Lower lobe of right lung (tissue), 2 donors: ENCODE measurements around the gene MICAL1. TPM values are rescaled to one million over a fixed set of nuclear protein-coding genes. Genes with fewer than 3 reads are reported as not detected.
A peak's percentile ranks its signal among the peaks of the same experiment; 100 is the strongest.

Experiments used
- ATAC-seq, 2 donors: fragments of 200-7000 bp; cut with Tn5 transposase; one replicate each; pipeline ENCODE4 v1.9.1; 2020 to 2022; ENCODE audit warnings: mild to moderate bottlenecking in 2 of 2, moderate library complexity in 2 of 2
- DNase-seq: peaks from one replicate; pipeline ENCODE4 v3.0.0-alpha.2; 2020
- H3K27ac ChIP-seq: fragments of 200-600 bp; one replicate; pipeline ENCODE4 v1.8.0; 2022
- H3K27me3 ChIP-seq: fragments of 200-600 bp; one replicate; pipeline ENCODE4 v1.8.0; 2022; ENCODE audit warnings: low read depth
- H3K36me3 ChIP-seq: fragments of 200-600 bp; one replicate; pipeline ENCODE4 v1.8.0; 2022; ENCODE audit warnings: mild to moderate bottlenecking
- H3K4me1 ChIP-seq: fragments of 200-600 bp; one replicate; pipeline ENCODE4 v1.8.0; 2022
- H3K4me3 ChIP-seq: fragments of 200-600 bp; one replicate; pipeline ENCODE4 v1.8.0; 2022; ENCODE audit warnings: mild to moderate bottlenecking
- H3K9me3 ChIP-seq: fragments of 200-600 bp; one replicate; pipeline ENCODE4 v1.8.0; 2022
- CTCF ChIP-seq: fragments of 200-600 bp; IDR thresholded peaks from one replicate; pipeline ENCODE4 v1.8.0; 2022; ENCODE audit warnings: antibody characterized with exemption, mild to moderate bottlenecking
- intact Hi-C: fragments of 100-400 bp; cut with DNase I; formaldehyde crosslinking; loops from one replicate; pipeline ENCODE4 v1.11.0; 2022
- total RNA-seq: library from RNA; stranded (reverse); fragmentation: NEBNext Ultra II Directional; extraction: Animal tissue kit (Norgen Biotek cat#: 25700); gene quantifications from one replicate; pipeline ENCODE4 v1.2.1, GENCODE V29; 2021
- donor health status: DM: no; HTN: yes; CAD: no; lungs with severe emphysema.

The MICAL1 gene
- total RNA-seq, 1 donor from 2014 or later: 79.4 TPM

- TF ChIP-seq CTCF: no peak
- peaks cover 29% of the 10 kb centered on the region for H3K36me3 ChIP-seq
- DNase-seq (no peak), ATAC-seq (no peak)
- no peak overlapping the region for H3K4me3 ChIP-seq
- H3K27me3 ChIP-seq: no peaks in the 10 kb centered on the region
- H3K9me3 ChIP-seq: no peaks in the 10 kb centered on the region
- H3K27ac ChIP-seq: peak overlapping the region; percentile 2
- peaks cover 37% of the 10 kb centered on the region for H3K4me1 ChIP-seq
- intact Hi-C loops: no loop called here
These were observed 4.7 kb upstream of the MICAL1 start for GRCh38 chr6:109460161-109460829.

- Histone ChIP-seq H3K27me3 (no peaks in the 10 kb centered on the region), H3K36me3 (peaks cover 19% of the 10 kb centered on the region), H3K4me1 (peaks cover 49% of the 10 kb centered on the region), H3K4me3 (no peak overlapping the region), H3K27ac (peak overlapping the region; percentile 8), H3K9me3 (no peaks in the 10 kb centered on the region)
- no peak for TF ChIP-seq CTCF
- DNase-seq (no peak), ATAC-seq (no peak)
- intact Hi-C loops: no loop called here
These were observed 3.4 kb upstream of the MICAL1 start for GRCh38 chr6:109458774-109459531.

- ATAC-seq (no peak), DNase-seq (no peak)
- no peak overlapping the region for H3K4me3 ChIP-seq
- no peaks in the 10 kb centered on the region for H3K27me3 ChIP-seq
- no peaks in the 10 kb centered on the region for H3K9me3 ChIP-seq
- peaks cover 53% of the 10 kb centered on the region for H3K4me1 ChIP-seq
- H3K27ac ChIP-seq: peak overlapping the region; percentile 89
- intact Hi-C loops: no loop called here
- H3K36me3 ChIP-seq: peaks cover 20% of the 10 kb centered on the region
- no peak for TF ChIP-seq CTCF
These were observed 2.0 kb upstream of the MICAL1 start for GRCh38 chr6:109457562-109457996.

- no peak for TF ChIP-seq CTCF
- peak overlapping the region; percentile 89 for H3K27ac ChIP-seq
- ATAC-seq (peak; percentile 23 to 62), DNase-seq (peak; percentile 69)
- H3K4me1 ChIP-seq: peaks cover 53% of the 10 kb centered on the region
- no peaks in the 10 kb centered on the region for H3K27me3 ChIP-seq
- H3K36me3 ChIP-seq: peaks cover 20% of the 10 kb centered on the region
- H3K4me3 ChIP-seq: peak overlapping the region; percentile 86
- intact Hi-C loops: no loop called here
- H3K9me3 ChIP-seq: no peaks in the 10 kb centered on the region
These were observed 1.4 kb upstream of the MICAL1 start for GRCh38 chr6:109456710-109457561.

GRCh38 chr6:109456111-109456583 lies 575 bp upstream of the MICAL1 start:
- peaks cover 23% of the 10 kb centered on the region for H3K36me3 ChIP-seq
- intact Hi-C loops: no loop called here
- H3K27me3 ChIP-seq: no peaks in the 10 kb centered on the region
- H3K27ac ChIP-seq: peak overlapping the region; percentile 89
- peaks cover 53% of the 10 kb centered on the region for H3K4me1 ChIP-seq
- DNase-seq: no peak
- peak; percentile 4 for TF ChIP-seq CTCF
- peak; percentile 36 to 42 for ATAC-seq
- peak overlapping the region; percentile 86 for H3K4me3 ChIP-seq
- H3K9me3 ChIP-seq: no peaks in the 10 kb centered on the region
